GM21825 (cell line): ENCODE results near the gene NRGN.

Experiments used
- ATAC-seq: cut with Tn5 transposase; IDR thresholded peaks from one replicate; pipeline ENCODE4 v1.9.1; 2021; ENCODE audit warnings: mild to moderate bottlenecking, moderate library complexity; ENCODE audit not compliant: unreplicated experiment

Gene NRGN

GRCh38 chr11:124739479-124740276 lies at the start of gene NRGN:
Gene NRGN, plus strand, starts transcription at chr11:124739942. Its CDS starts 143 bp downstream, at chr11:124740085.
- peak; percentile 98 for ATAC-seq

DNA sequence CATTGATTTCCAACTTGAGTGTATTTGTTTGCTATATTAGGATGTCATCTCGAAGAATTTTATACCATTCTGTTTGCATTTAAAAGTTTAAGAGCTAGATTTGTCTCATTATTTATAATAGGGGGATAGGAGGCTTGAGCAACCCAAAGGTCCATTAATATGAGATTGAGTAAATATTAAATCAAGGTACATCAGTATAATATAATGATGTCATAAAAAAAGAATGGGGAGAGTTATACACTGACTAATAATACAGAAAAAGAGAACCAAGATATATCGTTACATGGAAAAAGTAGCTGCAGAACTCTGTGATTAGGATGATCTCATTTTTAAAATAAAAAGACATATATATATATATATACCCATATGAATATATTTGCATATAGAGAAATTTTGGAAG lies 46.6 kb upstream of the NRGN start:
- no peak for ATAC-seq

DNA sequence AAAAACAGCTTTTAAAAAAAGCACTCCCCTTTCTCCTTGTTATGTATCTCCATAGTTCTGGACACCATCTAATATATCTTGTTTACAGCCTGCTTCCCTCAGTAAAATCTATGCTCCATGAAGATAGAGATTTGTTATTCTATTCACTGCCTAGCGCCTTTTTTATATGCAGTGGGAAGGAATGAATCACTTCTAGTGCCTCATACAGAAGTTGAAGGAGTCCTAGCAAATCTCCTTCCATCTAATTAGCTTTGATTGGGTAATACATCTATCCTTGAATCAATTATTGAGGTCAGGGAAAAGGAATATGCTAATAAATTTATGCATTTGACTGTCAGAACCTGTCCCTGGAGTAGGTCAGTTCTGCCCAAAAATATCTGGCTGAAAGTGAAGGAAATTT lies 40.2 kb upstream of the NRGN start:
- ATAC-seq = no peak

GRCh38 chr11:124700028-124700427 lies 39.7 kb upstream of the NRGN start:
- no peak for ATAC-seq

DNA sequence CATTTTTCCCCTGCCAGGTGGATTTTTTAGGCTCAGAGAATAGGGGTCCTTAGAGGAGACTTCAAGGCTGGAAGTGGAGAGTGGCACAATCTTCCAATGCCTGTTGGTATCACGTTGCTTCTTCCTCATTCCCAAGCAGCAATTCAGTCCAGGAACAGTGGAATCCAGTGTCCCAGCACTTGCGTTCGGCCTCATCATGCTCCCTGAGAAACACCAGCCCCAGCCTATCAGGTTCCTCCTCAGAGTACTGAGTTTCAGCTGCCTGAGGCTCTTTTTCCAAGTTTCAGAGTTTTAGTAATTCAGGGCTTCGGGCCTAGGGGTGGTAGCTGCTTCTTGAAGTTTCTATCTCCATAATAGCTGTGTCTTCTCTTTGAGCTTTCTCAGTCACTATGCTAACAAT lies 31.9 kb upstream of the NRGN start:
- ATAC-seq = no peak

GRCh38 chr11:124712392-124712791 lies 27.4 kb upstream of the NRGN start:
- no peak for ATAC-seq

GRCh38 chr11:124716591-124716990 lies 23.2 kb upstream of the NRGN start:
- no peak for ATAC-seq

DNA sequence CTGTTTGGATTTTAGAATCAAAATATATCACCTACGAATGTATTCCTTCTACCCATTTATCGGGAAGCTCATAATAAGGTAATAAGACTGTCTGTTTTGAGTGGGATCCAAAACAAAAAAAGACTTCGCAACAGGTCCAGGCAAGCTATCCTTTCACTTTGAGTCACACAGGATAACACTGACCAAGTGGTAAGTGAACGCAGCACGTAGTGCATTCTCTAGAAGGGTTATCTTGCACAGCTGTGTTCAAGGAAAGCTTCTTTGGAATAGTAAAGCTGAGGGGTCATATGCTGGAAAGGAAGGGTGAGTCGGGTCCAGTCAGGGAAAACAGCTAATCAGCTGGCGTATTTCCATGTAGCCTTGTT lies 22.3 kb upstream of the NRGN start:
- no peak for ATAC-seq

- peak; percentile 65 for ATAC-seq
Observed at GRCh38 chr11:124717786-124718651, 21.7 kb upstream of the NRGN start.

- no peak for ATAC-seq
Observed at GRCh38 chr11:124718801-124719200, 20.9 kb upstream of the NRGN start.

DNA sequence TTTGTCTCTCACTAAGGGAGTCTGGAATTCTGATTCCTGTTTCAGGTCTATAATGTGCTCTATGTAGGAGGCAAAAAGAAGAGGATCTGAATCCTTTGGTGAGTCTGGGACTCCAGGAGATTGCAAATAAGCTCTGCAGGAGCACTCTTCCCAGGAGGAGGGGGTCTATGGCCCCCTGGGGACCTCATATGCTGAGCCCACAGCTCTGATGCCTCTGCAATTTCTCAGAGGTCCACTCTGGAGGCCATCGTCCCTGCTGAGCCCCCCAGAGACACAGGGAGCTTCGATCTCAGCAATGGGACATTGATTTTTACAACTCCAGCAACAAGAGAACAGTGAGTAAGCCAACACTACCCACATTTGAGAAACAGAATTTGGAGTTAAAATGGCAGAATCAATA lies 20.2 kb upstream of the NRGN start:
- ATAC-seq = no peak

- no peak for ATAC-seq
Observed at GRCh38 chr11:124722176-124722575, 17.6 kb upstream of the NRGN start.

- peak; percentile 93 for ATAC-seq
Observed at GRCh38 chr11:124724979-124725718, 14.6 kb upstream of the NRGN start.

DNA sequence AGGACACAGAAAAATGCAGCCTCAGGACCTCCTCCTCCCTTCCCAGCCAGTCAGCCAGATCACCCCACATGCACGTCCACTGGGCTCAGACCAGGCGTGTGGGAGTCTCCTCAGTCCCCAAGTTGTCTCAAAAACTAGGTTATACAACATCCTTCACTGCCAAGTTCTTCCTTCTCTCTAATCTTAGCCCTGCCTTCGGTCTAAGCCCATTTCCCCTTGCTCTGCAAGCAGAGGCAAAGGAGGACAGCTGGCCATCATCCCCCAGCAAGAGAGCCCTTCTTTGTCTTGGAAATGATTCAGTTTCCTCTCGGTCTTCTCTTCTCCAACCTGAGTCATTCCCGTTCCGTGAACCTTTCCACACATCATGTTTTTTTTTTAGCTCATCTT lies 14.0 kb upstream of the NRGN start:
- peak; percentile 15 for ATAC-seq

GRCh38 chr11:124727474-124727873 lies 12.3 kb upstream of the NRGN start:
- ATAC-seq = no peak

DNA sequence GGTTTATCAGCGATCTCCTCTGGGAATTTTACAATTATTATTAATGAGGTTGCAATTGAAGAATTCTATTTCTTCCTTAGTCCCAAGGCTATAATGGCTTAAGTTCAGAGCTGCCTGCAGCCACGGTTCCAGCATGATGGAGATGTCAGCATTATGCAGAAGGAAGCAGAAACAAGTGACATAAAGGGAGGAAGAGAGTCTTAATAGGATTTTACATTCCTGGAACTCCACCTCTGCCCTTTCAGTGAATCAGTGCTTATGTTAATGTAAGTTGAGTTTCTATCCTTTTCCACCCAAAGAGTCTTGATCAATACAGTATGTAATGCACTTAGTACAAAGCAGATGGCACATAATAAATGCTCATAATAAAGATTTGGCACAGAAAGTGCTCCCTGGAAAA lies 11.6 kb upstream of the NRGN start:
- ATAC-seq = no peak

DNA sequence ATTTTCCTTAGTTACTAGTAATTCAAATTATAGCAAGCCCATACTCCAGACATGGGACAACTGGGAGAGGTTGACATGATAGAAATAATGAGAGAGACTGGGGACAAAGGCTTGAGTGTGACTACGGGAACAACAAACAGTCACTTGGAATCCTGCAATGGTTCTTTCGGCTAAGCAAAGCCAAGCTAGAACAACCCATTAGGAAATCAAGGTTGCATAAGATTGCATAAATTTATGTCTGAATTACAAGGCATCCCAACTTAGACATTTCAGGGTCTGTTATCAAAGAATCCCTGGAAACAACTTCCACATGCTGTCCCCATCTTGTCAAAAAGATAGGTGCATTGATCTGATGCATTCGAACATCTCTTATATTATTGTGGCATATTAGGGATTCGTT lies 10.2 kb upstream of the NRGN start:
- no peak for ATAC-seq

DNA sequence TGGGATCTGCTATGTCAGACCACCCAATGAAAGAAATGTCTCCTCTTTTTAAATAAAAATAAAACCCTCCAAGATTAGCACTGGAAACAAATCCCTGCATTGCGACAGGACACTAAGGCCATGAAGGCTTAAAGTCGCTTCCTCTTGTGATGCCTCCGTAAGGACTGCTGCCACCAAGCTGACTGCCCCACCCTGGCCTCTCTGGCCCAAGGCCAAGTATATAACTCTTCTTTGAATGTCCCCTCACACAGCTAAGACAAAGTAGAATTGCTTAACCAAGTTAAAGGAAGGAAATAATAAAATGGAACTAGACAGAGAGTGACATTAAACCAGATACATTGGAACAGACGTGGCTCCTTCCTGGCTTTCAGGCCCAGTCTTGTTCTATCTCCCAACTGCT lies 7.5 kb upstream of the NRGN start:
- no peak for ATAC-seq

GRCh38 chr11:124736736-124737135 lies 3.0 kb upstream of the NRGN start:
- ATAC-seq = no peak

- ATAC-seq = no peak
Observed at GRCh38 chr11:124737638-124738305, 2.0 kb upstream of the NRGN start.
